Gastroesophageal sphincter (tissue), 3 donors: ENCODE results near the gene TFEC.
"Not testable (repeated sequence)": the region's sequence is repeated elsewhere in the genome, so short reads cannot be mapped to it uniquely, and the experiment has no call there.

Experiments
- CTCF ChIP-seq, 4 experiments: fragments of 200-600 bp in 2 of 4; fragments of 450-650 bp in 2 of 4; sonication (generic) in 1 of 4; IDR thresholded peaks; one replicate each; pipeline ENCODE4 v1.5.1; 2017 to 2019; ENCODE audit warnings: antibody characterized with exemption in 4 of 4, mild to moderate bottlenecking in 2 of 4, moderate library complexity in 2 of 4
- POLR2A ChIP-seq, 2 donors: fragments of 450-650 bp; IDR thresholded peaks; one replicate each; pipeline ENCODE4 v1.6.1; 2017; ENCODE audit warnings: antibody characterized with exemption in 2 of 2, mild to moderate bottlenecking in 2 of 2, moderate library complexity in 1 of 2
- POLR2AphosphoS5 ChIP-seq: sonication (generic); formaldehyde crosslinking; IDR thresholded peaks from one replicate; pipeline ENCODE4 v1.6.1; 2017; ENCODE audit warnings: antibody characterized with exemption

- not testable (repeated sequence) for TF ChIP-seq CTCF (IDR thresholded peaks at IDR 0.05); POLR2A (IDR thresholded peaks at IDR 0.05); POLR2AphosphoS5
These were observed 25.8 kb downstream of the TFEC start for GRCh38 chr7:116004762-116005161.
